Gastrocnemius medialis (tissue), 4 donors: ENCODE results near the gene LAMC1.

Experiments
- POLR2A ChIP-seq, 2 donors: fragments of 450-650 bp; IDR thresholded peaks; one replicate each; pipeline ENCODE4 v1.6.1; 2017; ENCODE audit warnings: antibody characterized with exemption in 2 of 2, mild to moderate bottlenecking in 2 of 2, moderate library complexity in 2 of 2
- TF ChIP-seq, protein P1 (sequence below), 5 experiments: fragments of 450-650 bp in 3 of 5; fragments of 200-600 bp in 2 of 5; sonication (generic) in 2 of 5; IDR thresholded peaks in 4 of 5; conservative IDR thresholded peaks in 1 of 5; 1 replicate in 4 of 5; 2 replicates in 1 of 5; pipeline ENCODE4 v1.5.1; 2016 to 2019; ENCODE audit warnings: antibody characterized with exemption in 5 of 5, mild to moderate bottlenecking in 3 of 5, moderate library complexity in 3 of 5

DNA sequence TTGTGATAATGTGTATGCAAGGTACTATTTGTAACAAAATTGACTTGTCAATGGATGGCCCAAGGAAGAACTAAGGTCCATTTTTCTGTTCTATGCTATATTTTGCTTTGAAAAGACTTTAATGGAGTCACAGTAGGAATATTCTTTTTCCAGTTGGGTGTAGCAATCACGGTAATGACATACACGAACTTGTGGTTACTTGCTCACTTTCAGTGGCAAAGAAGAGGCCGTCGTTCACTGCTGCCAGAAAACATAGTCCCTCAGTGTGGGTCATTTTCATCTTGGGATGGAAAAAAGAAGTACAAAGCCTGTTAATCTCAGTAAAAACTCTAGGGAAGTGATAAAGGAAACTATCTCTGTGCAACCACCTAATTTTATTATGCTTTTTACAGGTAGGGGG is 115.1 kb downstream of the LAMC1 start:
- TF ChIP-seq, protein P1, sequence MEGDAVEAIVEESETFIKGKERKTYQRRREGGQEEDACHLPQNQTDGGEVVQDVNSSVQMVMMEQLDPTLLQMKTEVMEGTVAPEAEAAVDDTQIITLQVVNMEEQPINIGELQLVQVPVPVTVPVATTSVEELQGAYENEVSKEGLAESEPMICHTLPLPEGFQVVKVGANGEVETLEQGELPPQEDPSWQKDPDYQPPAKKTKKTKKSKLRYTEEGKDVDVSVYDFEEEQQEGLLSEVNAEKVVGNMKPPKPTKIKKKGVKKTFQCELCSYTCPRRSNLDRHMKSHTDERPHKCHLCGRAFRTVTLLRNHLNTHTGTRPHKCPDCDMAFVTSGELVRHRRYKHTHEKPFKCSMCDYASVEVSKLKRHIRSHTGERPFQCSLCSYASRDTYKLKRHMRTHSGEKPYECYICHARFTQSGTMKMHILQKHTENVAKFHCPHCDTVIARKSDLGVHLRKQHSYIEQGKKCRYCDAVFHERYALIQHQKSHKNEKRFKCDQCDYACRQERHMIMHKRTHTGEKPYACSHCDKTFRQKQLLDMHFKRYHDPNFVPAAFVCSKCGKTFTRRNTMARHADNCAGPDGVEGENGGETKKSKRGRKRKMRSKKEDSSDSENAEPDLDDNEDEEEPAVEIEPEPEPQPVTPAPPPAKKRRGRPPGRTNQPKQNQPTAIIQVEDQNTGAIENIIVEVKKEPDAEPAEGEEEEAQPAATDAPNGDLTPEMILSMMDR (IDR thresholded peaks at IDR 0.05 in 4 of 5, conservative IDR thresholded peaks at IDR 0.05 in 1 of 5), result no peak
- no peak for TF ChIP-seq POLR2A (IDR thresholded peaks at IDR 0.05)
